Kasumi-1 (cell line): Measurements from ENCODE around the gene ZNF83.

Experiments
- DNase-seq, 2 experiments: peaks; one replicate each; lab custom pipeline; 2025; lab: John Stamatoyannopoulos, UW

Gene ZNF83

GRCh38 chr19:52567921-52568320 is 70.2 kb downstream of the ZNF83 start:
- no peak for DNase-seq

- DNase-seq: no peak
Measured at GRCh38 chr19:52566588-52566987, 71.6 kb downstream of the ZNF83 start.

GRCh38 chr19:52566121-52566520 is 72.0 kb downstream of the ZNF83 start:
- DNase-seq: no peak
